Adipocyte (in vitro differentiated cells): ENCODE results near the gene SPCS2.

Experiments
- DNase-seq: peaks from one replicate; pipeline ENCODE4 v3.0.0-alpha.2; 2015; ENCODE audit warnings: low read depth
- H3K27me3 ChIP-seq: replicated peaks from 2 replicates; pipeline ENCODE4 v1.7.0; 2013; ENCODE audit warnings: mild to moderate bottlenecking, low read length, moderate library complexity; ENCODE audit not compliant: control insufficient read depth, insufficient read depth
- H3K36me3 ChIP-seq: 2 replicates; pipeline ENCODE4 v1.7.0; 2013; ENCODE audit warnings: low read length, mild to moderate bottlenecking, moderate library complexity; ENCODE audit not compliant: control insufficient read depth, insufficient read depth, severe bottlenecking
- H3K4me1 ChIP-seq: 2 replicates; pipeline ENCODE4 v1.7.0; 2013; ENCODE audit warnings: mild to moderate bottlenecking, low read length, moderate library complexity; ENCODE audit not compliant: control insufficient read depth, insufficient read depth
- H3K4me3 ChIP-seq: 2 replicates; pipeline ENCODE4 v1.7.0; 2013; ENCODE audit warnings: mild to moderate bottlenecking, low read length, moderate library complexity
- H3K9ac ChIP-seq: 2 replicates; pipeline ENCODE4 v1.7.0; 2013; ENCODE audit warnings: mild to moderate bottlenecking, low read length, moderate library complexity
- H3K9me3 ChIP-seq: 2 replicates; pipeline ENCODE4 v1.7.0; 2013; ENCODE audit warnings: mild to moderate bottlenecking, low read length, moderate library complexity; ENCODE audit not compliant: control insufficient read depth

SPCS2 gene

DNA sequence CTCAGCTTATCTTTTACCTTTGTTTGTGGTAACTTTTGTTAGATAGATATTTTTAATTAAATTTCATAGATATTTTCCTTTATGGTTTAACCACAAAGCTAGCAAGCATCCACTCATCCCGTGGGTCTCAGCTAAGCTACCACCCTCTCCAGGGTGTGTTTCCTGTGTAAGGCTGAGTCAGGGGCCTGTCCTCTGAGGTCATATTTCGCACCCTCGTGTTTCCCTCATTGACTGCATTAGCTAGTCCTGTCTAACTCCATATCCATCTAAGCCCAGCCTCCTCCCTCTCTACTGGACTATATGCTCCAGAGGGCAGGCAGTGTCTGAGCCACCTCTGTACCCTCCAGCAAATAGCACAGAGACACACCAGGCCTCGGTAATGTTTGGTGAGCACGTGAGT lies 16.9 kb upstream of the SPCS2 start:
- Histone ChIP-seq H3K27me3 (no peaks in the 10 kb centered on the region), H3K36me3 (peaks cover 40% of the 10 kb centered on the region), H3K4me3 (no peak overlapping the region), H3K9me3 (no peaks in the 10 kb centered on the region), H3K4me1 (peaks cover 13% of the 10 kb centered on the region), H3K9ac (no peak overlapping the region)
- DNase-seq, result no peak

DNA sequence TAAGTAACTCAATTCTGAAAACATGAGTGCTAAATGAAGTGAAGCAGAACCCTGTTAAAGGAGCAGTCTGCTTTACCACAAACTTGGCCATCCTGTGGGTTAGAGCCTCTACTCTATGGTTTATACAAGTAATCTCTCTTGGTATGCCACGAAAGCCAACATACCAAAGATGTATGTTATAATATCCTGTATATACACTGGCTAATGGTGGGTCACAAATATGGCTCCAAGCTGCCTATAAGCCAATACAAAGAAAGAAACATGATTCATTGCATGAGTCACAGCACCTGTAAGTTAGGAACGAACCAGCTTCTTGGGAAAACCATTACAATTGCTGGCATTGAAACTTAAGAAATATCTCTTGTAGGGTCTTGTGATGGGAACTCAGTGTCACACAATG lies 16.3 kb upstream of the SPCS2 start:
- Histone ChIP-seq H3K36me3 (peaks cover 40% of the 10 kb centered on the region), H3K9me3 (no peaks in the 10 kb centered on the region), H3K4me1 (peaks cover 13% of the 10 kb centered on the region), H3K4me3 (no peak overlapping the region), H3K27me3 (no peaks in the 10 kb centered on the region), H3K9ac (no peak overlapping the region)
- no peak for DNase-seq

- no peak for DNase-seq
- H3K9me3 ChIP-seq, result no peaks in the 10 kb centered on the region
- H3K9ac ChIP-seq, result no peak overlapping the region
- no peaks in the 10 kb centered on the region for H3K27me3 ChIP-seq
- peaks cover 23% of the 10 kb centered on the region for H3K4me1 ChIP-seq
- no peak overlapping the region for H3K4me3 ChIP-seq
- H3K36me3 ChIP-seq, result peaks cover 35% of the 10 kb centered on the region
Observed at GRCh38 chr11:74933765-74934164, 15.3 kb upstream of the SPCS2 start.

- H3K4me3 ChIP-seq, result no peak overlapping the region
- DNase-seq, result no peak
- H3K36me3 ChIP-seq, result peaks cover 35% of the 10 kb centered on the region
- H3K9ac ChIP-seq, result no peak overlapping the region
- no peaks in the 10 kb centered on the region for H3K27me3 ChIP-seq
- no peaks in the 10 kb centered on the region for H3K9me3 ChIP-seq
- peaks cover 26% of the 10 kb centered on the region for H3K4me1 ChIP-seq
Observed at GRCh38 chr11:74935285-74935684, 13.8 kb upstream of the SPCS2 start.

- Histone ChIP-seq H3K27me3 (no peaks in the 10 kb centered on the region), H3K36me3 (peaks cover 35% of the 10 kb centered on the region), H3K9ac (no peak overlapping the region), H3K4me3 (no peak overlapping the region), H3K4me1 (peaks cover 34% of the 10 kb centered on the region), H3K9me3 (no peaks in the 10 kb centered on the region)
- no peak for DNase-seq
Observed at GRCh38 chr11:74936087-74936486, 13.0 kb upstream of the SPCS2 start.

DNA sequence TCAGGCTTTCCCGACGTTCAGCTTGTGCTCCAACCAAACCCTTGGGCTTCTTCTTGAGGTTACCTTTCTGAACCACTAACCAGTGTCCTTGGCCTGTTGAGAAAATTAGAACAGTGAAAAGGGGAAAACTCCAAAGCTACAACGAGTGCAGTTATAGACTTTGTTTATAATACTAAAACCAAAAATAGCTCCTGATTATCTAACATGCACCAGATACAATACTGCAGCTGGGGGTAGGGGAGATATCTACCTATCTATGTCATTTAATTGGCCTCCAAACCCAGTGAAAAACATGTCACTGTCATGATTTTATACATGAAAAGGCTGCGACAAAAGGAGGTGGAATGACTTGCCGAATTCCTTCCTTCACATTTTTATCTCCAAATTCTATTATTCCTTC lies 12.1 kb upstream of the SPCS2 start:
- Histone ChIP-seq H3K4me3 (no peak overlapping the region), H3K4me1 (peaks cover 43% of the 10 kb centered on the region), H3K27me3 (no peaks in the 10 kb centered on the region), H3K9ac (no peak overlapping the region), H3K9me3 (no peaks in the 10 kb centered on the region), H3K36me3 (peaks cover 35% of the 10 kb centered on the region)
- DNase-seq, result no peak

DNA sequence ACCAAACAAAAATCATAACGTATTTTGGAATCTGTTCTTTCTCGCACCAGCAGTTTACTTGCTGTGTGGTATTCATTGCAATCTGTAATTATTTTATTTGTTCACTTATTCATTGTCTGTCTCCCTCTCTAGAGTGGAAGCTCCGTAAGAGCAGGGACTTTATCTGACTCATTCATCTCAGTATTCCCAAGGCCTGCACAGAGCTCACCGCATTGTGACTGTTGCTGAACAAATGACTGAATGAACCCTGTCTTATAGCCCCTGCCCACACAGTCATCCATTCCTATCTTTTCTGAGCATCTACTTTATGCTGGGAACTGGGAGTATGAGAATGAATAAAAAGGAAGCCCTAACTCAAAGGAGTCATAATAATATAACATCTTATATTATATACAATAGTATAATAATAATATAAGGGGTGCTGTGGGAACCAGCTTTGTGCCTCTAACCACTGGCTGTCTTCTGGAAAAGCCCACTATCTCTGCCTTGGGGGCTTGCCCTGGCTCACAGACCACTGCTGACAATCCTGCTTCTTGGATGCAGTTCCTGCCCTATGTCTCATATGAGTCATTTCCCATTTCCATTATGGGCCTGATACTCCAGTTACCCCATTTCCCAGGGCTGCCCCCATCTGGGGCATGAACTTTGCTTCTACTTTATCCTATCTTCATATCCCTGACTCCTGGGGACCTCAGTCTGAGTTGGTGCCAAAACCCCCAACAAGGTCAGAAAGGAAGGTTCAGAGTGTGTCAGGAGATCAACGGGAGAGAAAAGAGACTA lies 11.2 kb upstream of the SPCS2 start:
- DNase-seq, result no peak
- Histone ChIP-seq H3K4me3 (no peak overlapping the region), H3K9ac (no peak overlapping the region), H3K9me3 (no peaks in the 10 kb centered on the region), H3K4me1 (peaks cover 52% of the 10 kb centered on the region), H3K36me3 (peaks cover 28% of the 10 kb centered on the region), H3K27me3 (no peaks in the 10 kb centered on the region)

GRCh38 chr11:74941492-74941891 lies 7.6 kb upstream of the SPCS2 start:
- Histone ChIP-seq H3K4me3 (peak overlapping the region; percentile 32), H3K27me3 (no peaks in the 10 kb centered on the region), H3K4me1 (peaks cover 57% of the 10 kb centered on the region), H3K9ac (peak overlapping the region; percentile 69), H3K9me3 (no peaks in the 10 kb centered on the region), H3K36me3 (peaks cover 6% of the 10 kb centered on the region)
- DNase-seq, result no peak

DNA sequence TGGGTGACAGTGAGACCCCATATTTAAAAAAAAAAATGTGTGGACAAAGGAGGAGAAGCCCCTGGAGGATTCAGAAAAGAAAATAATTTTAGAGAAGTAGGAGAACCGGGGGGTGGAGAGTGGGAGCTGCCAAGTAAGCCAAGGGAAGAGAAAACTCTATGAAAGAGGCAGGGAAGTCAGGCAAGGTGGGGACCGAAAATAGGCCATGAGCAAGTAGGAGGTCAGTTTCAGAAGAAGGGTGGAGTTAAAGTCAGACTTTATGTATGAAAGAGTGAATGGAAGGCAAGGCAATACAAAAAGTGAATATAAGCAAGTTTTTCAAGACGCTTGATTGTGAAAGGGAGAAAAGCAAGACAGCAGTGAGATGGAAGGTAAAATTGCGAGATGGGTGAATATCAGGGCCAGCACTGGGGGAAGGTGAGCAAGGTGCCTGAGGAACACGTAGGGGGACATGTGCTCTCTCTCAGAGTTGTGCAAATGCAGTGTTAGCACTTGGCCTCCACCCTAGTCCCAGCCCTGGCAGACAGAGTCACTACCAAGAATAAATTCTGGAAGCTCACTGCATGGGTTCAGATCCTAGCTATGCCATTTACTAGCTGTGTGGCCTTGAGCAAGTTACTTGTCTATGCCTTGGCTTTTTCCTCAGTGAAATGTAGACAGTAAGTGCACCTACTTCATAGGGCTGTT lies 6.8 kb upstream of the SPCS2 start:
- Histone ChIP-seq H3K27me3 (no peaks in the 10 kb centered on the region), H3K9ac (peak overlapping the region; percentile 69), H3K4me3 (peak overlapping the region; percentile 32), H3K9me3 (no peaks in the 10 kb centered on the region), H3K4me1 (peaks cover 53% of the 10 kb centered on the region), H3K36me3 (peaks cover 6% of the 10 kb centered on the region)
- DNase-seq, result no peak

GRCh38 chr11:74948546-74948897 lies 544 bp upstream of the SPCS2 start:
- H3K4me3 ChIP-seq, result peak overlapping the region; percentile 100
- H3K9me3 ChIP-seq, result no peaks in the 10 kb centered on the region
- peak; percentile 46 for DNase-seq
- peak overlapping the region; percentile 99 for H3K9ac ChIP-seq
- H3K36me3 ChIP-seq, result peaks cover 6% of the 10 kb centered on the region
- no peaks in the 10 kb centered on the region for H3K27me3 ChIP-seq
- H3K4me1 ChIP-seq, result peaks cover 37% of the 10 kb centered on the region

GRCh38 chr11:74949753-74950137 lies 679 bp downstream of the SPCS2 start:
- DNase-seq, result peak; percentile 62
- peaks cover 35% of the 10 kb centered on the region for H3K4me1 ChIP-seq
- H3K9ac ChIP-seq, result peak overlapping the region; percentile 99
- peaks cover under 1% of the 10 kb centered on the region for H3K36me3 ChIP-seq
- peak overlapping the region; percentile 100 for H3K4me3 ChIP-seq
- no peaks in the 10 kb centered on the region for H3K9me3 ChIP-seq
- no peaks in the 10 kb centered on the region for H3K27me3 ChIP-seq
